Measurements from ENCODE around the gene CDK16. TPM values are rescaled to one million over a fixed set of nuclear protein-coding genes. Genes with fewer than 3 reads are reported as not detected.

Gene CDK16
- total RNA-seq, 2 experiments from 2014 or later = 64.3 to 68.8 TPM

- no peak for DNase-seq
- no peak overlapping the region for H3K4me3 Mint-ChIP-seq
- H3K9me3 Mint-ChIP-seq = no peaks in the 10 kb centered on the region
- H3K27ac Mint-ChIP-seq = peak overlapping the region; percentile 13
- no peaks in the 10 kb centered on the region for H3K27me3 Mint-ChIP-seq
- H3K4me1 Mint-ChIP-seq (ENCODE audit: low read depth) = peaks cover 30% of the 10 kb centered on the region
- ChIA-PET POLR2A (interaction anchor here (1.3 kb wide), 1 partner anchor 15 kb away, joined by 4 read pairs; no protein-coding TSS in a partner anchor), CTCF (interaction anchor here (0.9 to 1.4 kb wide), 3 partner anchors 17 to 184 kb away, joined by 3 to 5 read pairs (median 3); no protein-coding TSS in a partner anchor)
- H3K36me3 Mint-ChIP-seq = peaks cover 52% of the 10 kb centered on the region
- intact Hi-C loops (cut with micrococcal nuclease) = no loop called here
Observed at GRCh38 chrX:47200385-47201150, 17.9 kb upstream of the CDK16 start.

- ChIA-PET POLR2A (interaction anchor here (0.6 to 0.8 kb wide), 2 partner anchors 8 to 83 kb away, joined by 3 to 4 read pairs; no protein-coding TSS in a partner anchor), CTCF (interaction anchor here (1.2 to 1.4 kb wide), 3 partner anchors 111 to 184 kb away, joined by 3 to 5 read pairs (median 4); no protein-coding TSS in a partner anchor)
- no peaks in the 10 kb centered on the region for H3K27me3 Mint-ChIP-seq
- intact Hi-C loops (cut with micrococcal nuclease) = no loop called here
- peaks cover 50% of the 10 kb centered on the region for H3K36me3 Mint-ChIP-seq
- H3K27ac Mint-ChIP-seq = no peak overlapping the region
- H3K4me1 Mint-ChIP-seq (ENCODE audit: low read depth) = peaks cover 26% of the 10 kb centered on the region
- no peak overlapping the region for H3K4me3 Mint-ChIP-seq
- DNase-seq = no peak
- no peaks in the 10 kb centered on the region for H3K9me3 Mint-ChIP-seq
Observed at GRCh38 chrX:47201345-47201944, 17.0 kb upstream of the CDK16 start.

GRCh38 chrX:47202316-47202715 lies 16.2 kb upstream of the CDK16 start:
- no peak overlapping the region for H3K4me3 Mint-ChIP-seq
- H3K9me3 Mint-ChIP-seq = no peaks in the 10 kb centered on the region
- no peaks in the 10 kb centered on the region for H3K27me3 Mint-ChIP-seq
- intact Hi-C loops (cut with micrococcal nuclease) = no loop called here
- ChIA-PET POLR2A (no interaction called here), CTCF (interaction anchor here (1.3 to 1.4 kb wide), 2 partner anchors 110 to 183 kb away, joined by 4 to 5 read pairs; no protein-coding TSS in a partner anchor)
- H3K36me3 Mint-ChIP-seq = peaks cover 48% of the 10 kb centered on the region
- H3K27ac Mint-ChIP-seq = no peak overlapping the region
- H3K4me1 Mint-ChIP-seq (ENCODE audit: low read depth) = peaks cover 17% of the 10 kb centered on the region
- DNase-seq = no peak

- Mint-ChIP-seq H3K27me3 (no peaks in the 10 kb centered on the region), H3K27ac (no peak overlapping the region), H3K9me3 (no peaks in the 10 kb centered on the region), H3K4me1 (ENCODE audit: low read depth) (peaks cover 14% of the 10 kb centered on the region), H3K36me3 (peaks cover 46% of the 10 kb centered on the region), H3K4me3 (no peak overlapping the region)
- ChIA-PET POLR2A (no interaction called here), CTCF (no interaction called here)
- intact Hi-C loops (cut with micrococcal nuclease) = no loop called here
- no peak for DNase-seq
Observed at GRCh38 chrX:47202877-47203276, 15.6 kb upstream of the CDK16 start.

- intact Hi-C loops (cut with micrococcal nuclease) = no loop called here
- Mint-ChIP-seq H3K27ac (no peak overlapping the region), H3K4me3 (no peak overlapping the region), H3K4me1 (ENCODE audit: low read depth) (peaks cover 10% of the 10 kb centered on the region), H3K9me3 (no peaks in the 10 kb centered on the region), H3K27me3 (no peaks in the 10 kb centered on the region), H3K36me3 (peaks cover 47% of the 10 kb centered on the region)
- CTCF ChIA-PET = no interaction called here
- POLR2A ChIA-PET = interaction anchor here (1.3 kb wide), 1 partner anchor 11 kb away, joined by 4 read pairs; no protein-coding TSS in a partner anchor
- DNase-seq = no peak
Observed at GRCh38 chrX:47204970-47205369, 13.5 kb upstream of the CDK16 start.

GRCh38 chrX:47206316-47206715 lies 12.2 kb upstream of the CDK16 start:
- ChIA-PET CTCF (interaction anchor here (1.7 to 1.8 kb wide), 2 partner anchors 178 to 317 kb away, joined by 4 read pairs; no protein-coding TSS in a partner anchor), POLR2A (no interaction called here)
- Mint-ChIP-seq H3K9me3 (no peaks in the 10 kb centered on the region), H3K4me1 (ENCODE audit: low read depth) (peaks cover 10% of the 10 kb centered on the region), H3K36me3 (peaks cover 42% of the 10 kb centered on the region), H3K27ac (peak overlapping the region; percentile 51), H3K27me3 (no peaks in the 10 kb centered on the region), H3K4me3 (no peak overlapping the region)
- intact Hi-C loops (cut with micrococcal nuclease) = no loop called here
- DNase-seq = no peak

GRCh38 chrX:47208108-47208507 lies 10.4 kb upstream of the CDK16 start:
- no peaks in the 10 kb centered on the region for H3K9me3 Mint-ChIP-seq
- no peak for DNase-seq
- H3K27me3 Mint-ChIP-seq = no peaks in the 10 kb centered on the region
- no peak overlapping the region for H3K27ac Mint-ChIP-seq
- peaks cover 36% of the 10 kb centered on the region for H3K36me3 Mint-ChIP-seq
- ChIA-PET POLR2A (no interaction called here), CTCF (interaction anchor here (0.9 kb wide), 1 partner anchor 174 kb away, joined by 3 read pairs; no protein-coding TSS in a partner anchor)
- intact Hi-C loops (cut with micrococcal nuclease) = no loop called here
- no peak overlapping the region for H3K4me3 Mint-ChIP-seq
- peaks cover 10% of the 10 kb centered on the region for H3K4me1 Mint-ChIP-seq (ENCODE audit: low read depth)

GRCh38 chrX:47209508-47210238 lies 8.8 kb upstream of the CDK16 start:
- H3K9me3 Mint-ChIP-seq = no peaks in the 10 kb centered on the region
- no peak overlapping the region for H3K4me3 Mint-ChIP-seq
- ChIA-PET CTCF (no interaction called here), POLR2A (no interaction called here)
- peaks cover 37% of the 10 kb centered on the region for H3K36me3 Mint-ChIP-seq
- H3K27me3 Mint-ChIP-seq = no peaks in the 10 kb centered on the region
- no peak for DNase-seq
- peaks cover 9% of the 10 kb centered on the region for H3K4me1 Mint-ChIP-seq (ENCODE audit: low read depth)
- no peak overlapping the region for H3K27ac Mint-ChIP-seq
- intact Hi-C loops (cut with micrococcal nuclease) = no loop called here

GRCh38 chrX:47210661-47211425 lies 7.6 kb upstream of the CDK16 start:
- CTCF ChIA-PET = no interaction called here
- no peaks in the 10 kb centered on the region for H3K9me3 Mint-ChIP-seq
- DNase-seq = no peak
- H3K4me1 Mint-ChIP-seq (ENCODE audit: low read depth) = peaks cover 6% of the 10 kb centered on the region
- H3K36me3 Mint-ChIP-seq = peaks cover 38% of the 10 kb centered on the region
- no peak overlapping the region for H3K4me3 Mint-ChIP-seq
- no peaks in the 10 kb centered on the region for H3K27me3 Mint-ChIP-seq
- no peak overlapping the region for H3K27ac Mint-ChIP-seq
- intact Hi-C loops (cut with micrococcal nuclease) = no loop called here
- POLR2A ChIA-PET = no interaction called here

GRCh38 chrX:47212381-47213293 lies 5.8 kb upstream of the CDK16 start:
- intact Hi-C loops (cut with micrococcal nuclease) = no loop called here
- Mint-ChIP-seq H3K9me3 (no peaks in the 10 kb centered on the region), H3K4me1 (ENCODE audit: low read depth) (peaks cover 18% of the 10 kb centered on the region), H3K27me3 (no peaks in the 10 kb centered on the region), H3K4me3 (no peak overlapping the region), H3K36me3 (peaks cover 37% of the 10 kb centered on the region), H3K27ac (peak overlapping the region; percentile 5)
- ChIA-PET POLR2A (no interaction called here), CTCF (no interaction called here)
- no peak for DNase-seq
